ENCODE data around the gene PCDHB13.

The PCDHB13 gene

DNA sequence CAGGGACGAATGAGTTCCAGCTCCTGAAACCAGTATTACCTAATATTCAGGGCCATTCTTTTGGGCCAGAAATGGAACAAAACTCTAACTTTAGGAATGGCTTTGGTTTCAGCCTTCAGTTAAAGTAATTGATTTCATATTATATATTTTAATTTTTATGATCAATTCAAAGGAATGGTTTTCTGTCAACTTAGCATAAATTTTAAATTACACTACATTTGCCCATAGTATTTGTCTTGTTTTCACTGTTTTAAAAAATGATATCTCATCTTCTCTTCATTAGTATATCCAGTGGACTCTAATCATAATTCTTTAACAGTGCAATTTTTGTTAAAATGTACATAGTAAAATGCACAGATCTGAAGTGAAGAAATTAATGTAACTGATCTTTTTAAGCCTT is 33.4 kb upstream of the PCDHB13 start:
- TF ChIP-seq POLR2AphosphoS5 (IDR thresholded peaks at IDR 0.05; ENCODE audit: low read depth, low read length): no peak
- no peak for TF ChIP-seq TAF1 (IDR thresholded peaks at IDR 0.05; ENCODE audit: borderline replicate concordance, insufficient read depth, low read length)
- no peak for TF ChIP-seq FOXP2 (optimal IDR thresholded peaks at IDR 0.05; ENCODE audit: borderline replicate concordance, extremely low read depth, extremely low read length, insufficient read depth)
- no peak for TF ChIP-seq SIN3A (IDR thresholded peaks at IDR 0.05; ENCODE audit: borderline replicate concordance, insufficient read depth, low read length)
- TF ChIP-seq, protein P1, sequence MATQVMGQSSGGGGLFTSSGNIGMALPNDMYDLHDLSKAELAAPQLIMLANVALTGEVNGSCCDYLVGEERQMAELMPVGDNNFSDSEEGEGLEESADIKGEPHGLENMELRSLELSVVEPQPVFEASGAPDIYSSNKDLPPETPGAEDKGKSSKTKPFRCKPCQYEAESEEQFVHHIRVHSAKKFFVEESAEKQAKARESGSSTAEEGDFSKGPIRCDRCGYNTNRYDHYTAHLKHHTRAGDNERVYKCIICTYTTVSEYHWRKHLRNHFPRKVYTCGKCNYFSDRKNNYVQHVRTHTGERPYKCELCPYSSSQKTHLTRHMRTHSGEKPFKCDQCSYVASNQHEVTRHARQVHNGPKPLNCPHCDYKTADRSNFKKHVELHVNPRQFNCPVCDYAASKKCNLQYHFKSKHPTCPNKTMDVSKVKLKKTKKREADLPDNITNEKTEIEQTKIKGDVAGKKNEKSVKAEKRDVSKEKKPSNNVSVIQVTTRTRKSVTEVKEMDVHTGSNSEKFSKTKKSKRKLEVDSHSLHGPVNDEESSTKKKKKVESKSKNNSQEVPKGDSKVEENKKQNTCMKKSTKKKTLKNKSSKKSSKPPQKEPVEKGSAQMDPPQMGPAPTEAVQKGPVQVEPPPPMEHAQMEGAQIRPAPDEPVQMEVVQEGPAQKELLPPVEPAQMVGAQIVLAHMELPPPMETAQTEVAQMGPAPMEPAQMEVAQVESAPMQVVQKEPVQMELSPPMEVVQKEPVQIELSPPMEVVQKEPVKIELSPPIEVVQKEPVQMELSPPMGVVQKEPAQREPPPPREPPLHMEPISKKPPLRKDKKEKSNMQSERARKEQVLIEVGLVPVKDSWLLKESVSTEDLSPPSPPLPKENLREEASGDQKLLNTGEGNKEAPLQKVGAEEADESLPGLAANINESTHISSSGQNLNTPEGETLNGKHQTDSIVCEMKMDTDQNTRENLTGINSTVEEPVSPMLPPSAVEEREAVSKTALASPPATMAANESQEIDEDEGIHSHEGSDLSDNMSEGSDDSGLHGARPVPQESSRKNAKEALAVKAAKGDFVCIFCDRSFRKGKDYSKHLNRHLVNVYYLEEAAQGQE (IDR thresholded peaks at IDR 0.05; ENCODE audit: insufficient read depth in 1 of 2, low read depth in 2 of 2, low read length in 2 of 2): no peak

- TF ChIP-seq TAF1 (IDR thresholded peaks at IDR 0.05; ENCODE audit: borderline replicate concordance, insufficient read depth, low read length) (no peak), FOXP2 (optimal IDR thresholded peaks at IDR 0.05; ENCODE audit: borderline replicate concordance, extremely low read depth, extremely low read length, insufficient read depth) (no peak)
These were observed 31.5 kb upstream of the PCDHB13 start, which contains the start of gene PCDHB16 for GRCh38 chr5:141182248-141182647. PCDHB16 (plus strand) TSS chr5:141182387; CDS start chr5:141182560, 173 bp downstream.

- TF ChIP-seq FOXP2 (optimal IDR thresholded peaks at IDR 0.05; ENCODE audit: borderline replicate concordance, extremely low read depth, extremely low read length, insufficient read depth): no peak
- TF ChIP-seq, protein P1 (IDR thresholded peaks at IDR 0.05; ENCODE audit: insufficient read depth in 1 of 2, low read depth in 2 of 2, low read length in 2 of 2): no peak
- no peak for TF ChIP-seq TAF1 (IDR thresholded peaks at IDR 0.05; ENCODE audit: borderline replicate concordance, insufficient read depth, low read length)
- TF ChIP-seq POLR2AphosphoS5 (IDR thresholded peaks at IDR 0.05; ENCODE audit: low read depth, low read length): no peak
- no peak for TF ChIP-seq SIN3A (IDR thresholded peaks at IDR 0.05; ENCODE audit: borderline replicate concordance, insufficient read depth, low read length)
These were observed 26.7 kb upstream of the PCDHB13 start, which contains the start of gene PCDHB9 for GRCh38 chr5:141186897-141187512. PCDHB9 (plus strand) TSS chr5:141187161; CDS start chr5:141187319, 158 bp downstream.

DNA sequence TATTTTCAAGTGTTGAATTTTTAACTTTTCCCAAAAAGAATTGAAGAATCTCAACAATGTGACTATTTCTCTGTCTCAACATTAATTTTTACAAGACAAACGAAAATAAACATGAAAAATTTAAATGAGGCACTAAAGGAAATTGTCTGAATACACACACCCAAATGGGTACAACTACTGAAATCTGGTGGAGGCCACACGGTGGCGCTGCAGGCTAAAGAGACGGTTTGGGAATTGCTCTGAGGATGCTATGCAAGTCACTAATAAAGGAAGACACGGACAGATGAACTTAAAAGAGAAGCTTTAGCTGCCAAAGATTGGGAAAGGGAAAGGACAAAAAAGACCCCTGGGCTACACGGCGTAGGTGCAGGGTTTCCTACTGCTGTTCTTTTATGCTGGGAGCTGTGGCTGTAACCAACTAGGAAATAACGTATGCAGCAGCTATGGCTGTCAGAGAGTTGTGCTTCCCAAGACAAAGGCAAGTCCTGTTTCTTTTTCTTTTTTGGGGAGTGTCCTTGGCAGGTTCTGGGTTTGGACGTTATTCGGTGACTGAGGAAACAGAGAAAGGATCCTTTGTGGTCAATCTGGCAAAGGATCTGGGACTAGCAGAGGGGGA is 21.5 kb upstream of the PCDHB13 start, which contains the start of gene PCDHB10:
PCDHB10 (plus strand) TSS at position 244 of the 616 bp plus-strand sequence; CDS start at position 444, 200 bp downstream.
- TF ChIP-seq SIN3A (IDR thresholded peaks at IDR 0.05; ENCODE audit: borderline replicate concordance, insufficient read depth, low read length) (no peak), FOXP2 (optimal IDR thresholded peaks at IDR 0.05; ENCODE audit: borderline replicate concordance, extremely low read depth, extremely low read length, insufficient read depth) (no peak), POLR2AphosphoS5 (IDR thresholded peaks at IDR 0.05; ENCODE audit: low read depth, low read length) (no peak), TAF1 (IDR thresholded peaks at IDR 0.05; ENCODE audit: borderline replicate concordance, insufficient read depth, low read length) (no peak)
- TF ChIP-seq, protein P1 (IDR thresholded peaks at IDR 0.05; ENCODE audit: insufficient read depth in 1 of 2, low read depth in 2 of 2, low read length in 2 of 2): no peak

DNA sequence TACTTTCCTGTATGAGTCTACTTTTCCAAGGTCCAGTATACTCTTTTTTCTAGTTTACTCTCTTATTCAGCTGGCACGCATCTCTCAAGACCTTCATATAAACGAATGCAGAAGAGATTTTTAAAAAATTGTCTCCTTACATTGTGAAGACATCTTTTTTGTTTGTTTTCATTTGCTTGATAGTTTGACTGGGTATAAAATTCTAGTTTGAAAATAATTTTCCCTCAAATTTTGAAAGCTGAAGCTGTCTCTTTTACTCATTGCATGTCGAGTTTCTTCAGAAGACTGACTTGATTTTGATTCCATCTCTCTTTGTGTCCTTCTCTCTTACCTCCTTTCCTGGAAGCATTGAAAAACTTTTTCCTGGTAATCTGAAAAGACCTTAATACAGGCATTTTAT is 17.4 kb upstream of the PCDHB13 start:
- TF ChIP-seq, protein P1 (IDR thresholded peaks at IDR 0.05; ENCODE audit: insufficient read depth in 1 of 2, low read depth in 2 of 2, low read length in 2 of 2): no peak
- TF ChIP-seq POLR2AphosphoS5 (IDR thresholded peaks at IDR 0.05; ENCODE audit: low read depth, low read length): no peak
- no peak for TF ChIP-seq FOXP2 (optimal IDR thresholded peaks at IDR 0.05; ENCODE audit: borderline replicate concordance, extremely low read depth, extremely low read length, insufficient read depth)
- TF ChIP-seq SIN3A (IDR thresholded peaks at IDR 0.05; ENCODE audit: borderline replicate concordance, insufficient read depth, low read length): no peak
- TF ChIP-seq TAF1 (IDR thresholded peaks at IDR 0.05; ENCODE audit: borderline replicate concordance, insufficient read depth, low read length): no peak
